NT2/D1 (cell line): ENCODE results near the gene IGFL3.

Experiments used
- DNase-seq: peaks from one replicate; pipeline ENCODE4 v3.0.0-alpha.2; 2011; ENCODE audit warnings: low read depth, low spot score
- H3K27me3 ChIP-seq: 2 replicates; pipeline ENCODE4 v1.6.0; 2011; ENCODE audit warnings: mild to moderate bottlenecking; ENCODE audit not compliant: insufficient read length, insufficient read depth
- H3K36me3 ChIP-seq: 2 replicates; pipeline ENCODE4 v1.6.1; 2011; ENCODE audit warnings: mild to moderate bottlenecking, low read length, mixed read lengths; ENCODE audit not compliant: insufficient read depth, insufficient read length
- H3K4me1 ChIP-seq: 2 replicates; pipeline ENCODE4 v1.5.1; 2011; ENCODE audit not compliant: insufficient read depth, insufficient read length
- H3K4me3 ChIP-seq: 2 replicates; pipeline ENCODE4 v1.5.1; 2011; ENCODE audit warnings: low read depth; ENCODE audit not compliant: insufficient read length
- H3K9ac ChIP-seq: 2 replicates; pipeline ENCODE4 v1.6.0; 2011; ENCODE audit warnings: low read depth; ENCODE audit not compliant: insufficient read length
- H3K9me3 ChIP-seq: 2 replicates; pipeline ENCODE4 v1.5.1; 2011; ENCODE audit warnings: mild to moderate bottlenecking, low read length; ENCODE audit not compliant: insufficient read depth
- SUZ12 ChIP-seq: IDR thresholded peaks from 2 replicates; pipeline ENCODE4 v1.6.1; 2011; ENCODE audit not compliant: insufficient read length, insufficient read depth; ENCODE audit errors: extremely low read depth
- YY1 ChIP-seq: IDR thresholded peaks from 2 replicates; pipeline ENCODE4 v1.6.1; 2011; ENCODE audit not compliant: insufficient read length, insufficient read depth
- ZNF274 ChIP-seq: IDR thresholded peaks from 2 replicates; pipeline ENCODE4 v1.6.1; 2011; ENCODE audit warnings: mild to moderate bottlenecking, low read depth, low read length

Gene IGFL3

GRCh38 chr19:46101293-46101692 is 23.2 kb downstream of the IGFL3 start:
- H3K9ac ChIP-seq: no peak overlapping the region

GRCh38 chr19:46100344-46100743 is 24.1 kb downstream of the IGFL3 start:
- TF ChIP-seq ZNF274: no peak
- no peak for TF ChIP-seq SUZ12
- TF ChIP-seq YY1: no peak
- Histone ChIP-seq H3K4me1 (peaks cover 3% of the 10 kb centered on the region), H3K9ac (no peak overlapping the region), H3K36me3 (no peaks in the 10 kb centered on the region), H3K9me3 (peaks cover 7% of the 10 kb centered on the region; the same call in 1 of the 2 replicates), H3K27me3 (no peaks in the 10 kb centered on the region), H3K4me3 (no peak overlapping the region)
- DNase-seq: no peak

More at GRCh38 chr19:46101293-46101692, 23.2 kb downstream of the IGFL3 start:
- no peaks in the 10 kb centered on the region for H3K27me3 ChIP-seq
- peaks cover 11% of the 10 kb centered on the region; the same call in 1 of the 2 replicates for H3K9me3 ChIP-seq
- peaks cover 3% of the 10 kb centered on the region for H3K4me1 ChIP-seq
- no peak for DNase-seq
- no peak for TF ChIP-seq SUZ12
- no peak for TF ChIP-seq ZNF274
- no peak for TF ChIP-seq YY1
- no peaks in the 10 kb centered on the region for H3K36me3 ChIP-seq
- H3K4me3 ChIP-seq: no peak overlapping the region

- TF ChIP-seq ZNF274: no peak
- no peak for TF ChIP-seq SUZ12
- no peak for TF ChIP-seq YY1
- H3K27me3 ChIP-seq: no peaks in the 10 kb centered on the region
- no peaks in the 10 kb centered on the region for H3K4me1 ChIP-seq
- H3K9me3 ChIP-seq: peaks cover 5% of the 10 kb centered on the region; the same call in 1 of the 2 replicates
- no peak overlapping the region for H3K9ac ChIP-seq
- H3K4me3 ChIP-seq: no peak overlapping the region
- no peaks in the 10 kb centered on the region for H3K36me3 ChIP-seq
- no peak for DNase-seq
These were observed 34.0 kb downstream of the IGFL3 start for GRCh38 chr19:46090444-46090843.

- TF ChIP-seq ZNF274 (no peak), SUZ12 (no peak), YY1 (no peak)
- no peak for DNase-seq
- Histone ChIP-seq H3K9me3 (peaks cover 5% of the 10 kb centered on the region; the same call in 1 of the 2 replicates), H3K4me1 (no peaks in the 10 kb centered on the region), H3K4me3 (no peak overlapping the region), H3K27me3 (no peaks in the 10 kb centered on the region), H3K9ac (no peak overlapping the region), H3K36me3 (no peaks in the 10 kb centered on the region)
These were observed 35.1 kb downstream of the IGFL3 start for GRCh38 chr19:46089432-46089831.

GRCh38 chr19:46088101-46088500 is 36.4 kb downstream of the IGFL3 start:
- Histone ChIP-seq H3K9ac (no peak overlapping the region), H3K4me1 (no peaks in the 10 kb centered on the region), H3K36me3 (no peaks in the 10 kb centered on the region), H3K27me3 (no peaks in the 10 kb centered on the region), H3K9me3 (peaks cover 5% of the 10 kb centered on the region; the same call in 1 of the 2 replicates), H3K4me3 (no peak overlapping the region)
- no peak for TF ChIP-seq YY1
- TF ChIP-seq ZNF274: no peak
- TF ChIP-seq SUZ12: no peak
- DNase-seq: no peak

- H3K9me3 ChIP-seq: peaks cover 5% of the 10 kb centered on the region; the same call in 1 of the 2 replicates
- no peak overlapping the region for H3K9ac ChIP-seq
- no peak for TF ChIP-seq YY1
- TF ChIP-seq ZNF274: no peak
- no peak for TF ChIP-seq SUZ12
- H3K4me1 ChIP-seq: no peaks in the 10 kb centered on the region
- no peak overlapping the region for H3K4me3 ChIP-seq
- H3K36me3 ChIP-seq: no peaks in the 10 kb centered on the region
- no peak for DNase-seq
- no peaks in the 10 kb centered on the region for H3K27me3 ChIP-seq
These were observed 38.6 kb downstream of the IGFL3 start for GRCh38 chr19:46085888-46086287.

GRCh38 chr19:46082728-46083050 is 41.8 kb downstream of the IGFL3 start:
- no peak for DNase-seq
- Histone ChIP-seq H3K9me3 (no peaks in the 10 kb centered on the region), H3K36me3 (no peaks in the 10 kb centered on the region), H3K9ac (no peak overlapping the region), H3K4me3 (no peak overlapping the region), H3K4me1 (no peaks in the 10 kb centered on the region), H3K27me3 (no peaks in the 10 kb centered on the region)
- TF ChIP-seq YY1: no peak
- no peak for TF ChIP-seq SUZ12
- TF ChIP-seq ZNF274: no peak
